Activated CD8-positive, alpha-beta memory T cell treated with anti-CD3 and anti-CD28 coated beads, Interleukin-2, amount 50 U/mL, for 4 hours (primary cell): ENCODE data around the gene UIMC1.
"Not testable (repeated sequence)": the region's sequence is repeated elsewhere in the genome, so short reads cannot be mapped to it uniquely, and the experiment has no call there.

ENCODE experiments used
- DNase-seq: peaks from one replicate; pipeline ENCODE4 v3.0.0-alpha.2; 2020

The UIMC1 gene

DNA sequence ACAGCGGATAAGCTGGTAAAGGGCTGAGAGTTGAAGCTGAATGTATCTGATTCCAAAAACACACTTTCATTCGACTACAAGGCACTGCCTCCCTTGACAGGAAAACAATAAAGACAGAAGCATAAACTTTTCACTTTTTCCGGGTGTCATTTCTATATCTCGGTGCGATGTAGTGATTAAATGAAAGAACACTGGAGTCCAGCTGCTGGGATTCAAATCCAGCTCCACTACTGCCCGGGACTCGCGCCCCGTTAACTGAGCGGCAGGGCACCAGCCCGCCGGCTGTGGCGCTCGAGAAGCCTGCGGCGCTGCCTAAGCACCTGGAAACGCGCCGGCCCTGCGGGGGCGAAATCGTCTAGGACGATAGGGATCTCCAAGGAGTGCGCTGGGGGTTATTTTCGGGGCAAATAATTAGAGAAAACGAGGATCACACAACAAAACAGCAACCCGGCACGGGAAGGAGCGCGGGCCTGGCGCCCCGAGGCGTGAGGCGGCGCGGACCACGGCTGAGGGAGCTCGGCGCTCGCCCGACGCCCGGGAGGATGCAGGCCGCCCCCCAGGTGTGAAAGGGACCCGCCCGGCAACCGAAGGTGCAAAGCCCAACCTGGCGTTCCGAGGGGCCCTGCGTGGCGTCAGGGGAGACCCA, 837 bp downstream of the UIMC1 start:
- DNase-seq: peak; percentile 65

DNA sequence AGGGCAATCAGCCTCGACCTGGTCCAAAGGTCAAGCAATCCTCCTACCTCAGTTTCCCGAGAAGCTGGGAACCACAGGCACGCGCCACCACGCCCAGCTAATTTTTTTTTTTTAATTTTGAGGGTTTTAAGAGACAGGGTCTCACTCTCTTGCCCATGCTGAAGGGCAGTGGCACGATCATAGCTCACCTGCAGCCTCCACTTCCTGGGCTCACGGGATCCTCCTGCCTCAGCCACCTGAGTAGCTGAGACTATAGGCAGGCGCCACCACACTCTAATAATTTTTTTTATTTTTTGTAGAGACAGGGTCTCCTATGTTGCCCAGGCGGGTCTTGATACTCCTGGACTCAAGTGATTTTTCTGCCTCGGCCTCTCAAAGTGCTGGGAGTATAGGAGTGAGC, 1.6 kb downstream of the UIMC1 start:
- no peak for DNase-seq

DNA sequence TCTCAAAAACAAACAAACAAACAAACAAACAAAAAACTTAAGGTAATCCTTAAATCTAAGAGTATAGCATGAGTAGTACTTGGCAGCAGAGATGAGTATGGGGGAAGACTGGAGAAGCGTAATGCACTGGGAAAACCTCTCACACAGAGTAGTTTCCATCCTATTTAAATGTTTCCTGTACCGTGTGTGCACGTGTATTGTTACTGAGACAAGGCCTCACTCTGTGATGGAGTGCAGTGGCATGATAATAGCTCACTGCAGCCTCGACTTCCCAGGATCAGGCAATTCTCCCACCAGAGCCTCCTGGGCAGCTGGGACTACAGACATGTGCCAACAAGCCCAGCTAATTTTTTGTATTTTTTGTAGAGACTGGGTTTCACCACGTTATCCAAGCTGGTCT, 2.9 kb downstream of the UIMC1 start:
- DNase-seq: no peak

DNA sequence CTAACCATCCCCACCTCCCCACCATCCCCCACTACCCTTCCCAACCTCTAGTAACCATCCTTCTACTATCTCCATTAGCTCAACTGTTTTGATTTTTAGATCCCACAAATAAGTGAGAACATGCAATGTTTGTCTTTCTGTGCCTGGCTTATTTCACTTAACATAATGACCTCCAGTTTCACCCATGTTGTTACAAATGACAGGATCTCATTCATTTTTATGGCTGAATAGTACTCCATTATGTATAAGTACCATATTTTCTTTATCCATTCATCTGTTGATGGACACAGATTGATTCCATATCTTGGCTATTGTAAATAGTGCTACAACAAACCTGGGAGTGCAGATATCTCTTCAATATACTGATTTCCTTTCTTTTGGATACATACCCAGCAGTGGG, 7.1 kb downstream of the UIMC1 start:
- not testable (repeated sequence) for DNase-seq

DNA sequence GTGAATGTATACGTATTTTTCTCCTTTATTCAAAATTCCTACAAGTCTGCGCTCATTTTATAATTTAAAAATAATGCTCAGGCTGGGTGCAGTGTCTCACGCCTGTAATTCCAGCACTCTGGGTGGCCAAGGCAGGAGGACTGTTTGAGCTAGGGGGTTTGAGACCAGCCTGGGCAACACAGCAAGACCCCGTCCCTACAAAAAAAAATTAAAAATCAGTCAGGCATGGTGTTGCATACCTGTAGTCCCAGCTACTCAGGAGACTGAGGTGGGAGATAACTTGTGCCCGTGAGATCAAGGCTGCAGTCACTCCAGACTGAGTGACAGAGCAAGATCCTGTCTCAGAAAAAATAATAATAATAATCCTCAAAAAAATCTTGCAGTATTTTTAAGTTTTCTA, 7.8 kb downstream of the UIMC1 start:
- DNase-seq: no peak

DNA sequence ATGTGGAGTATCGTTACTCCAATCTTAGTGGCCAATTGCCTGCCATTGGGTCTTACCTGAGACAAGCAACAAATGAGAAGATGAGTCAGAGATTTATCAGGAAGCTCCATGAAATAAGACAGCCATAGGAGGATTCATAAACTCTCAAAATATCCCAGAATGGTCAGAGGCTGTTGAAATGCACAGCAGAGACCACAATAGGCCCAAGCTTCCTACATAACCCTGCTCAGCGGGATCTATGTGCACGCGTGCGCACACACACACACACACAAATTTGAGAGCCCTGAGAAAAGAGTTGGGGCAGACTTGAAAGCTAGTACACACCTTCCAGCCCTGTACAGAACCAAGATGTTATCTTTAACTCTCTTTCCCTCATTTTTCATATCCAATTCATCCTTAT, 9.8 kb downstream of the UIMC1 start:
- no peak for DNase-seq

DNA sequence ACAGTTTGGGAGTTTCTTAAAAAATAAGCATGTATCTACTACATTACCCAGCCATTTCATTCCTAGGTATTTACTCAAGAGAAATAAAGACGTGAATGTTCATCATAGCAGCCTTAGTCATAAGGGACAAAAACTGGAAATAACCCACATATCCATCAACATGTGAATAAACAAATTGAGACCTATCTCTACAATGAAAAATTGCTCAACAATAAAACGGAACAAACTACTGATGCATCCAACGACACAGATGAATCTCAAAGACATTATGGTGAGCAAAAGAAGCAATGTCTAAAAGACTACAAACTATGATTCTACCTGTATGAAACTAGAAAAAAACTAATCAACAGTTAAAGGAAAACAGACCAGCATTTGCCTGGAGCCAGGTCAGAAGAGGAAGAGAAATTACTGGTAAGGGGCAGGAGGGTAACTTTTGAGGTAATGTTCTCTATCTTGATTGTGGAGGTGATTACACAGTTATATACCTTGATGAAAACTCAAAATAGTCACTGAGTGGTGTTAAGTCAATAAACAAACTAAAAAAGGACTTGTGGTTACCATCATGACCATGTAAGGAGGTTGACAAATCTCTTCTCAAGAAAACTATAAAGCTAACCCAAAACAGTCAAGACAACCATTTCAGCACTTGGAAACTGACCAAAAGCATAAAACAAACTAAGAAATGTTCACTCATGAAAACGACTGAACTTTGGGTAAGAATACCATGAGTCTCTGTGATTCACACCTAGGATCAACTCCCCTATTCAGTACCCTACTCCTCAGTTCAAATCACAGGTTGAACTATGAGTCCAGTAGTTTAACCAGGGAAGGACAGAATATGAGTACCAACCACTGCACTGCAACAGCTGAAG, 10.4 kb downstream of the UIMC1 start:
- DNase-seq: no peak

DNA sequence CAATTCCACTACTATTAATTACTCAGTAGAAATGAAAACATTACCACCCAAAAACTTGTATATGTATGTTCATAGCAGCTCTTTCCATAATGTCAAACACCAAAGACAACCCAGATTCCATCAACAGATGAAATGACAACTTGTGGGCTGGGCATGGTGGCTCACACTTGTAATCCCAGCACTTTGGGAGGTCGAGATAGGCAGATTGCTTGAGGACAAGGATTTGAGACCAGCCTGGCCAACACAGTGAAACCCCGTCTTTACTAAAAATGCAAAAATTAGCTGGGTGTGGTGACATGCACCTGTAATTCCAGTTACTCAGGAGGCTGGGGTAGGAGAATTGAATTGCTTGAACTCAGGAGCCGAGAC, 11.5 kb downstream of the UIMC1 start:
- no peak for DNase-seq

DNA sequence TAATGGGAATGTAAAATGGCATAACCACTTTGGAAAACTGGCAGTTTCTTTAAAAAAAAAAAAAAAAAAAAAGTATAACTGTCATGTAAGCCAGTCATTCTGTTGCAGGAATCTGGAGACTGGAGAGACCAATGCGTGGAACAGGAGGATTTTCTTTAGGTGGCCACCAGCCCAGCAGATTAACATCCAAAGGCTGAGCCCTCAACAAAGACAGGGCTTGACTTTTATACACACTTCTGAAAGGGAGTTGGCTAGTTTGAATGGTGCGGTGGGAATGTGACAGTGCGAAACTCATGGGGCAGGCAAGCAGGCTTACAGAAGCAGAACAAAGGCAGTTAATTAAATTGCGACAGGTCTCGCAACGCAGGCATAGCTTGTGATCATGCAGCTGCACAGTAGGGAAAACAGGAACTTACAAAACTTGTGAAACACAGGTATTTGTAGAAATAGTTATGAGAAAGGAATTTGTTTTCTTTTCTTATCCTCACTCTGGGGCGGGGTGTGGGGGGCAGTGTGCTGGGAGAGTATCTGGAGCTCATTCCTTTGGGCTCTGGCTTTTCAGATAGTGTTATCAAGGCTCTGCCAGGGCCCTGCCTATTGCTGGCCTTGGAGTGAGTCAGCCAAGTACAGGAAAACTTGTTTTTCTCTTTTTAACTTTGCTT, 12.0 kb downstream of the UIMC1 start:
- no peak for DNase-seq

DNA sequence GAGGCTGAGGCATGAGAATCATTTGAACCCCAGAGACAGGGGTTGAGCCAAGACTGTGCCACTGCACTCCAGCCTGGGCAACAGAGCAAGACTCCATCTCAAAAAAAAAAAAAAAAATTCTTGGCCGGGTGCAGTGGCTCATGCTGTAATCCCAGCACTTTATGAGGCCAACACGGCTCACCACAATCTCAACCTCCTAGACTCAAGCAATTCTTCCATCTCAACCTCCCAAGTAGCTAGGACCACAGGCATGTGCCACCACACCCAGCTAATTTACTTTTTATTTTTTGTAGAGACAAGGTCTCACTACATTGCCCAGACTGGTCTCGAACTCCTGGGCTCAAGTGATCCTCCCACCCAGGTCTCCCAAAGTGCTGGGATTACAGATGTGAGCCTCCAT, 13.5 kb downstream of the UIMC1 start:
- DNase-seq: not testable (repeated sequence)

DNA sequence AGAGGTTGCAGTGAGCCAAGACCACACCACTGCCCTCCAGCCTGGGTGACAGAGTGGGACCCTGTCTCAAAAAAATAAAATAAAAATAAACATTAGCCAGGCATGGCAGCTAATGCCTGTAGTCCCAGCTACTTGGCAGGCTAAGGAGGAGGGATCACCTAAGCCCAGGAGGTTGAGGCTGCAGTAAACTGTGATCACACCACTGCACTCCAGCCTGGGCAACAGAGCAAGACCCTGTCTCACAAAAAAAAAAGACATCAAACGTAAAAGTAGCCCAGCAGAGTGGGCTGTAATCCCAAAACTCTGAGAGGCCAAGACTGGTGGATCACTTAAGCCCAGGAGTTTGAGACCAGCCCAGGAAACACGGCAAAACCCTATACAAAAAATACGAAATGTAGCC, 19.0 kb downstream of the UIMC1 start:
- DNase-seq: no peak

DNA sequence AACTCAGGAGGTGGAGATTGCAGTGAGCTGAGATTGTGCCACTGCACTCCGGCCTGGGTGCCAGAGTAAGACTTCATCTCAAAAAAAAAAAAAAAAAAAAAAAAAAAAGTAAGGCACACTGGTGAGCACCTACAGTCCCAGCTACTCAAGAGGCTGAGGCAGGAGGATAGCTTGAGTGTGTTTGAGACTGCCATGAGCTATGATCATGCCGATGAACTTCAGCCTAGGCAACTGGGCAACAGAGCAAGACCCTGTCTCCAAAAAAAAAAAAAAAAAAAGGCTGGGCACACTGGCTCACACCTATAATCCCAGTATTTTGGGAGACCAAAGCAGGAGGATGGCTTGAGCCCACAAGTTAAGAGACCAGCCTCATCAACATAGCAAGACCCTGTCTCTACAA, 20.3 kb downstream of the UIMC1 start:
- no peak for DNase-seq

DNA sequence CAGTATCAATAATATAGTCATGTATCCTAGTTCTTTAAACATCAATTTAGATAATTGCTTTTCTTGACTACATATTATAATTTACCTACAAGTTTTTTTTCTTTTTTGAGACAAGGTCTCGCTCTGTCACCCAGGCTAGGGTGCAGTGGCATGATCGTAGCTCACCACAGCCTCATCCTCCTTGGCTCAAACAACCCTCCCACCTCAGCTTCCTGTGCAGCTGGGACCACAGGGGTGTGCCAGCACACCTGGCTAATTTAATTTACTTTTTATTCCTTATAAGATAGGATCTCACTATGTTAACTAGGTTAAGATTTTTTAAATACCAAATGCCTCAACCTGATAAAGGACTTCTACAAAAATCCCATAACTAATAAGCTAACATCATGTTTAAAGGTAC, 21.1 kb downstream of the UIMC1 start:
- peak; percentile 35 for DNase-seq

DNA sequence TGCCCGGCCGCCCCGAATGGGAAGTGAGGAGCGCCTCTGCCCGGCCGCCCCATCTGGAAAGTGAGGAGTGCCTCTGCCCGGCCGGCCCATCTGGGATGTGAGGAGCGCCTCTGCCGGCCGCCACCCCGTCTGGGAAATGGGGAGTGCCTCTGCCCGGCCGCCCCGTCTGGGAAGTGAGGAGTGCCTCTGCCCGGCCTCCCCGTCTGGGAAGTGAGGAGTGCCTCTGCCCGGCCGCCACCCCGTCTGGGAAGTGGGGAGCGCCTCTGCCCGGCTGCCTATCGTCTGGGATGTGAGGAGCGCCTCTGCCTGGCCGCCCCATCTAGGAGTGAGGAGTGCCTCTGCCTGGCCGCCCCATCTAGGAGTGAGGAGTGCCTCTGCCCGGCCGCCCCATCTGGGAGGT, 22.4 kb downstream of the UIMC1 start:
- not testable (repeated sequence) for DNase-seq

DNA sequence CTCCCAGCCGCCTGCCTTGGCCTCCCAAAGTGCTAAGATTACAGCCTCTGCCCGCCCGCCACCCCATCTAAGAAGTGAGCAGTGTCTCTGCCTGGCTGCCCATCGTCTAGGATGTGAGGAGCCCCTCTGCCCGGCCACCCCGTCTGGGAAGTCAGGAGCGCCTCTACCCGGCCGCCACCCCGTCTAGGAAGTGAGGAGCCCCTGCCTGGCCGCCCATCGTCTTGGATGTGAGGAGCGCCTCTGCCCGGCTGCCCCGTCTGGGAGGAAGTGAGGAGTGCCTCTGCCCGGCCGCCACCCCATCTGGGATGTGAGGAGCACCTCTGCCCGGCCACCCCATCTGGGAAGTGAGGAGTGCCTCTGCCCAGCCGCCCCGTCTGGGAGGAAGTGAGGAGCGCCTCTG, 23.0 kb downstream of the UIMC1 start:
- not testable (repeated sequence) for DNase-seq

DNA sequence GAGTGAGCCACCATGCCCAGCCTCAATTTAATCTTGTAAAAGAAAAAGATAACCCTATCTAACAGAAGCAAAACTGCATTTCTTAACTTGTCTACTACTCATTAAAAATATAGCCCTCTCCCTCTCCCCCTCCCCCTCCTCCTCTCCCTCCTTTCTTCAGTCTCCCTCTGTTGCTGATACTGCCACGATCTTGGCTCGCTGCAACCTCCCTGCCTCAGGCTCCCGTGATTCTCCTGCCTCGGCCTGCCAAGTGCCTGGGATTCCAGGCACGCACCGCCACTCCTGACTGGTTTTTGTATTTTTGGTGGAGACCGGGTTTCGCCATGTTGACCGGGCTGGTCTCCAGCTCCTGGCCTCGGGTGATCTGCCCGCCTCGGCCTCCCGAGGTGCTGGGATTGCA, 23.5 kb downstream of the UIMC1 start:
- not testable (repeated sequence) for DNase-seq

DNA sequence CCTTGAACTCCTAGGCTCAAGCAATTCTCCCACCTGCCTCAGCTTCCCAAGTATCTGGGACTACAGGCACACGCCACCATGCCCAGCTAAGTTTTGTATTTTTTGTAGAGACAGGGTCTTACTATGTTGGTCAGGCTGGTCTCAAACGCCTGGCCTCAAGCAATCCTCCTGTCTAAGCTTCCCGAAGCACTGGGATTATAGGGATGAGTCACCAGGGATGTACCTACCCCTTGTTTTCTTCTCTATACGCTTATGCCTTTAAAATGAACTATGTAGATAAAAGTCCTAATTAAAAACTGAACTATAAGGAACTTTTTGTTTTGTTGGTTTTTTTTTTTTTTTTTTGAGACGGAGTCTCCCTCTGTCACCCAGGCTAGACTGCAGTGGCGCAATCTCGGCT, 25.8 kb downstream of the UIMC1 start:
- DNase-seq: no peak

DNA sequence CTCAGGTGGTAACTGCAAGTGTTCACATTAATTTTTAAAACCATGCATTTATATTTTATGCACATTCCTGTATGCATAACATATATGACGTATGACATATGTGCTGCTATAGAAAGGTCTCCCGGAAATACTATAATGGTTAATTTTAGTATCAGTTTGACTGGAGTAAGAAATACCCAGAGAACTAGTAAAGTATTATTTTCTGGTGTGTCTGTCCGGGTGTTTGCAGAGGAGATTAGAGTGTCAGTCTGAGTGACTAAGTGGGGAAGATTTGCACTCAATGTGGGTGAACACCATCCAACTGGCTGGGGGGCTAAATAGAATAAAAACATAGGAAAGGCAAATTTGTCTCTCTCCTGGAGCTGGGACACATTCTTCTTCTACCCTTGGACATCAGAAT, 26.9 kb downstream of the UIMC1 start:
- no peak for DNase-seq

DNA sequence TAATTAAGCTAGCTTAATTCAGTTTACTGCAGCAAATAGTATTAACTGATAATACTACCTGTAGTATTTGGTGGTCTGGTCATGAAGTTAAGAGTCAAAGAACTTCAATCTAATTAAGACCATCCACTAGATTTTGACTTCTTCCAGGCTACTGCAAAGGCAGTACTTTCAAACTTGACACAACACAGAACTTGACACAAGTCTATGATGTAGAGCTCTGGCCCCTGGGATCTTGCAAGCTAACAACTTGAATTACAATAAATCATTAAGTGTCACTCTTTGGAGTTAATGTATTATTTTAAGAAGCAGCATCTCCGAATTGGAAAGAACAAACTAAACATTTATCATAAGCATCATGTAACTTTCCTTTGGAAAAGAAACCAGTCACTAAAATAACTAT, 40.9 kb downstream of the UIMC1 start:
- no peak for DNase-seq

DNA sequence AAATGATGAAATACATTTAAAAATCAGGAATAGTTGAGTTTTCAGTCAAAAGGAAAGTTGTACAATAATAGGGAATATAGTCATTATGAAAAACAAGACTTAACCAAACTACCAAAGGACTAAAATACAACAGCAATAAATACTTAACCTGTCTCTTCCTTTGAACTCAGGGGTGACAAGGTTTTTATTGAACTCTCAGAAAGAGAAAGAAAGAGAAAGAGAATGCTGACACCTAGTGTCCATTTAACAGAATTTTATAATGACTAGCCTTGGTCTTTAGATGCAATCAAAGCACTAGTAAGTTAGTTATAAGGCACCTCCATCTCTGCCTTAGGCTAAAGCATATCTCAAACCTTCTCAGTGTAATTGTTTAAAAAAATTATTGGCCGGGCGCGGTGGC, 47.5 kb downstream of the UIMC1 start:
- DNase-seq: no peak

DNA sequence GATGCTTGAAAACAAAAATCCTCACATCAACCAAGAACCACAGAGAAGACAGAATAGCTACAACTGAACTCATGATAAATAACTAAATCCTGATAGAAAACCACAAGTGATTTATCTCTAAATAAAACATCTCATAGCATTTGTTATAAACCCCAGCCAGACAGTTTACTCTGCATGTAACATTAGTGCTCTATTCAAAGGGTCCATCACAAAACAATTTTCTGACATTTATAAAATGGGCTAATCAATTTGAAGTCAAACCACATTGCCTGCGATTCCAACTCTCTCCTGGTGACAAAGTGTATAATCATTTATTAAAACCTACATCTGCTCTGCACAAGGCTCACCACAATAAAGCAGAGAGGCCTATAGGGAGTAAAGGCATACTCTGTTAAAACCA, 49.8 kb downstream of the UIMC1 start:
- no peak for DNase-seq

DNA sequence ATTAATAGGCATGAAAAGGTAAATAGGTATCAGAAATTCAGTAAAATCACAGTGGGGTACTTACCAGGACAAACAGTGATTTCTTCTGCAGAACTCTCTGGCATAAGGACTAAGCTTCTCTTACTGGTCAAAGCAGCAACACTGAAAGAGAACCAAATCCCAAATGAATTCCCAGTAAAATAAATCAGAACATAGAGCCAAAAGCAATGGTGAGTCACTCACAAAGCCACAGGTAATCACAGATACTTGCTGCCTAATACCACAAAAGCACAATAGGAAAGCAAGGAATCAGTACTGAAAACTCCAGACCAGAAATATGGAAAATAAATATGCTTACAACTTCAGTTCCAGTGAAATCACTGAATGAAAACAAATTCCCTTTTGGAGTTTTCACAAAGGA, 50.7 kb downstream of the UIMC1 start:
- no peak for DNase-seq

DNA sequence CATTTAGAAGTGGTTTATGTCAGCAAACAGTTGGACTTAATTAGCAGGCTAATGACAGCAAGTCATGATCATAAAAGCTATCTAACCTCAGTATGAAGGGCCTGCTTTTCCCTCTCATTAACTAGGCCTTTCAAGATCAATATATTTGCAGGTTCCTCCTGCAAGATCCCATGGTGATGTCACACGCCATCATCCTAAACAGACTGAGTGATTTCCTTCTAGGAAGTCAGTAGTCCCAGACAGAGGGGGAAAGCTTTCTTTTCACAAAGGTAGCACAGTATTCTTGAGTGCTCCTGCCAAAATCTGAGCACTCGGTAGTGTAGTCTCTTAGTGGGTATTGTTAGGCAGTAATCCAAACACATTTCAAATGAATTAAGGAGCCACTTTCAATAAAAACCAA, 52.5 kb downstream of the UIMC1 start:
- DNase-seq: no peak

DNA sequence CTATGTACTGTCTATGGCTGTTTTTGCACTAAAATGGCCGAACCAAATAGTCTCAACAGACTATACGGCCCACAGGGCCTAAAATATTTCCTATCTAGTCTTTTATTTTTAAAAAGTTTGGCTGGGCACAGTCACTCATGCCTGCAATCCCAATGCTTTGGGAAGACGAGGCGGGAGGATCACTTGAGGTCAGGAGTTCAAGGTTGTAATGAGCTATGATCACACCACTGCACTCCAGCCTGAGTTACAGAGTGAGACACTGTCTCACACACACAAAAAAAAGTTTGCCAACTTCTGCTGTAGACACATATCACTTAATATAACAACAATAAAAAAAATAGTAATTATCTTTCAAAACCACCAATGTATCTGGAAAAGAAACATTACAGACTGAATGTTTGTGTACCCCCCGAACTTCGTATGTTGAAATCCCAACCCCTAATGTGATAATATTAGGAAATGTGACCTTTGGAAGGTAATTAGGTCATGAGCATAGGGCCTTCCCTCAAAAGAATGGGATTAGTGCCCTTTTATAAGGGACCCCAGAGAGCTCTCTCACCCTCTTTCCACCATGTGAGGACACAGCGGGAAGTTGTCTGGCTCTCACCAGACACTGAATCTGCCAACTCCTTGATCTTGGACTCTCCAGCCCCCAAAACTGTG, 53.9 kb downstream of the UIMC1 start:
- DNase-seq: no peak
